Measurements from ENCODE around the gene ITGA4. TPM values are rescaled to one million over a fixed set of nuclear protein-coding genes. Genes with fewer than 3 reads are reported as not detected.

ITGA4 gene
- total and polyA plus RNA-seq, 12 donors = 0.37 to 14.5 (median 3.6) TPM

GRCh38 chr2:181500201-181500600, 43.0 kb downstream of the ITGA4 start:
- no peak for DNase-seq
- Histone ChIP-seq H3K4me3 (no peak overlapping the region), H3K27ac (no peak overlapping the region), H3K4me1 (replicated peaks in 1 of 2) (no peaks in the 10 kb centered on the region), H3K27me3 (no peaks in the 10 kb centered on the region), H3K36me3 (replicated peaks in 1 of 2) (no peaks in the 10 kb centered on the region), H3K9me3 (replicated peaks in 1 of 3) (no peaks in the 10 kb centered on the region)
- intact Hi-C loops (cut with DNase I) = no loop called here
- 75 to 78% (median 76%) methylated on average over 4 of the region's 4 CpGs for WGBS, 4 donors
- TF ChIP-seq CTCF (IDR thresholded peaks at IDR 0.05) (no peak), POLR2A (IDR thresholded peaks at IDR 0.05) (no peak)

GRCh38 chr2:181515719-181516118, 58.5 kb downstream of the ITGA4 start:
- no peak overlapping the region for H3K4me3 ChIP-seq
- no peaks in the 10 kb centered on the region for H3K9me3 ChIP-seq (replicated peaks in 1 of 3)
- no peaks in the 10 kb centered on the region for H3K36me3 ChIP-seq (replicated peaks in 1 of 2)
- TF ChIP-seq POLR2A (IDR thresholded peaks at IDR 0.05) (no peak), CTCF (IDR thresholded peaks at IDR 0.05) (no peak)
- DNase-seq = no peak
- H3K27me3 ChIP-seq = no peaks in the 10 kb centered on the region
- no peak overlapping the region for H3K27ac ChIP-seq
- H3K4me1 ChIP-seq (replicated peaks in 1 of 2) = no peaks in the 10 kb centered on the region
- 34 to 68% (median 42%) methylated on average over 3 of the region's 3 CpGs for WGBS, 4 donors
- intact Hi-C loops (cut with DNase I) = no loop called here

DNA sequence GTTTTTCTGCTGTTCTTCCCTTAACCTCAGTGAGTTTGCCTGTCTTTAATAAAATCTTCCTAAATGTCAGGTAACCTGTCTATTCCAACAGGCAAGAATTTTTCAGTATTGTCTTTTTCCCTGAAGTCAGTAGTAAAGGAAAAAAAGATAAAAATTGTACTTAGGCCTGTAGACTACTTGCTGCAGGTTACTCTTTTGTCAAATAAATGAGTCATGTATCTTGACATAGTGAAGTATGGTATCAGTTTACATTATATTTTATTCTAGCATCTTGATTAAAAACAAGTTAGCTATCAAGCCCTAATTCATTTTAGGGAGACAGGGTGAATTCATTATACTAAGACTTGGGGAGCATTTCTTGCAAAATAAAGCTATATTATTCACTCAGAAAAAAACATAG, 59.8 kb downstream of the ITGA4 start:
- no peak for TF ChIP-seq CTCF (IDR thresholded peaks at IDR 0.05)
- no peak for TF ChIP-seq POLR2A (IDR thresholded peaks at IDR 0.05)
- DNase-seq = no peak
- no peak overlapping the region for H3K4me3 ChIP-seq
- H3K27ac ChIP-seq = no peak overlapping the region
- H3K27me3 ChIP-seq = no peaks in the 10 kb centered on the region
- H3K9me3 ChIP-seq (replicated peaks in 1 of 3) = no peaks in the 10 kb centered on the region
- intact Hi-C loops (cut with DNase I) = no loop called here
- no peaks in the 10 kb centered on the region for H3K4me1 ChIP-seq (replicated peaks in 1 of 2)
- H3K36me3 ChIP-seq (replicated peaks in 1 of 2) = no peaks in the 10 kb centered on the region

GRCh38 chr2:181517685-181518301, 60.6 kb downstream of the ITGA4 start:
- TF ChIP-seq CTCF (IDR thresholded peaks at IDR 0.05) (no peak), POLR2A (IDR thresholded peaks at IDR 0.05) (no peak)
- no peaks in the 10 kb centered on the region for H3K36me3 ChIP-seq (replicated peaks in 1 of 2)
- no peak for DNase-seq
- H3K27ac ChIP-seq = no peak overlapping the region
- no peaks in the 10 kb centered on the region for H3K4me1 ChIP-seq (replicated peaks in 1 of 2)
- no peaks in the 10 kb centered on the region for H3K27me3 ChIP-seq
- WGBS, 4 donors = 50 to 64% (median 54%) methylated on average over 1 of the region's 1 CpG
- intact Hi-C loops (cut with DNase I) = no loop called here
- no peaks in the 10 kb centered on the region for H3K9me3 ChIP-seq (replicated peaks in 1 of 3)
- H3K4me3 ChIP-seq = no peak overlapping the region
